HG03575 (cell line): ENCODE measurements around the gene IFNK.

Experiments used
- ATAC-seq: cut with Tn5 transposase; IDR thresholded peaks from one replicate; pipeline ENCODE4 v1.9.1; 2021; ENCODE audit not compliant: unreplicated experiment, insufficient number of reproducible peaks, low FRiP score; ENCODE audit errors: extremely low read depth

IFNK gene

GRCh38 chr9:27505744-27506161 lies 18.3 kb upstream of the IFNK start:
- no peak for ATAC-seq

- ATAC-seq = no peak
Measured at GRCh38 chr9:27506981-27507380, 17.1 kb upstream of the IFNK start.

GRCh38 chr9:27510780-27511179 lies 13.3 kb upstream of the IFNK start:
- ATAC-seq = no peak

- no peak for ATAC-seq
Measured at GRCh38 chr9:27511771-27512170, 12.3 kb upstream of the IFNK start.

- ATAC-seq = no peak
Measured at GRCh38 chr9:27514551-27514950, 9.5 kb upstream of the IFNK start.

- ATAC-seq = no peak
Measured at GRCh38 chr9:27518006-27518405, 6.1 kb upstream of the IFNK start.

GRCh38 chr9:27518809-27519208 lies 5.3 kb upstream of the IFNK start:
- no peak for ATAC-seq

GRCh38 chr9:27519466-27520465 lies 4.3 kb upstream of the IFNK start:
- no peak for ATAC-seq

GRCh38 chr9:27520986-27521385 lies 3.1 kb upstream of the IFNK start:
- ATAC-seq = no peak

- no peak for ATAC-seq
Measured at GRCh38 chr9:27523141-27523540, 949 bp upstream of the IFNK start.

- ATAC-seq = no peak
Measured at GRCh38 chr9:27527702-27528075, 3.6 kb downstream of the IFNK start.

GRCh38 chr9:27528076-27528885 lies 4.2 kb downstream of the IFNK start:
- no peak for ATAC-seq

- no peak for ATAC-seq
Measured at GRCh38 chr9:27528886-27529315, 4.8 kb downstream of the IFNK start.

- ATAC-seq = no peak
Measured at GRCh38 chr9:27529316-27530278, 5.5 kb downstream of the IFNK start, which contains the start of gene MOB3B. TSS of gene MOB3B (minus strand) at chr9:27529814. CDS start at chr9:27455550, 74,264 bp downstream.

GRCh38 chr9:27530915-27531755 lies 7.0 kb downstream of the IFNK start:
- ATAC-seq = no peak

GRCh38 chr9:27532046-27532445 lies 8.0 kb downstream of the IFNK start:
- no peak for ATAC-seq

GRCh38 chr9:27533311-27533710 lies 9.2 kb downstream of the IFNK start:
- ATAC-seq = no peak

GRCh38 chr9:27534131-27534530 lies 10.0 kb downstream of the IFNK start:
- ATAC-seq = no peak
